Measurements from ENCODE around the gene GIGYF2.

- TF ChIP-seq EZH2phosphoT487 (IDR thresholded peaks at IDR 0.05; ENCODE audit: low read length): no peak
- TF ChIP-seq, protein P1, sequence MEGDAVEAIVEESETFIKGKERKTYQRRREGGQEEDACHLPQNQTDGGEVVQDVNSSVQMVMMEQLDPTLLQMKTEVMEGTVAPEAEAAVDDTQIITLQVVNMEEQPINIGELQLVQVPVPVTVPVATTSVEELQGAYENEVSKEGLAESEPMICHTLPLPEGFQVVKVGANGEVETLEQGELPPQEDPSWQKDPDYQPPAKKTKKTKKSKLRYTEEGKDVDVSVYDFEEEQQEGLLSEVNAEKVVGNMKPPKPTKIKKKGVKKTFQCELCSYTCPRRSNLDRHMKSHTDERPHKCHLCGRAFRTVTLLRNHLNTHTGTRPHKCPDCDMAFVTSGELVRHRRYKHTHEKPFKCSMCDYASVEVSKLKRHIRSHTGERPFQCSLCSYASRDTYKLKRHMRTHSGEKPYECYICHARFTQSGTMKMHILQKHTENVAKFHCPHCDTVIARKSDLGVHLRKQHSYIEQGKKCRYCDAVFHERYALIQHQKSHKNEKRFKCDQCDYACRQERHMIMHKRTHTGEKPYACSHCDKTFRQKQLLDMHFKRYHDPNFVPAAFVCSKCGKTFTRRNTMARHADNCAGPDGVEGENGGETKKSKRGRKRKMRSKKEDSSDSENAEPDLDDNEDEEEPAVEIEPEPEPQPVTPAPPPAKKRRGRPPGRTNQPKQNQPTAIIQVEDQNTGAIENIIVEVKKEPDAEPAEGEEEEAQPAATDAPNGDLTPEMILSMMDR (IDR thresholded peaks at IDR 0.05; ENCODE audit: low read length): no peak
Measured at GRCh38 chr2:232800166-232800565, 103.0 kb downstream of the GIGYF2 start.
